Psoas muscle (tissue), 8 donors: ENCODE measurements around the gene EIF4EBP2. TPM values are rescaled to one million over a fixed set of nuclear protein-coding genes. Genes with fewer than 3 reads are reported as not detected.

ENCODE experiments used
- ATAC-seq, 4 donors: fragments of 200-7000 bp; cut with Tn5 transposase; one replicate each; pipeline ENCODE4 v1.9.1; 2020; ENCODE audit warnings: moderate library complexity in 3 of 4, mild to moderate bottlenecking in 2 of 4
- DNase-seq, 2 donors: peaks; one replicate each; pipeline ENCODE4 v3.0.0-alpha.2; 2020
- H3K27ac ChIP-seq: fragments of 200-600 bp; one replicate; pipeline ENCODE4 v1.8.0; 2022
- H3K27me3 ChIP-seq, 3 donors: fragments of 200-600 bp in 1 of 3; one replicate each; pipeline versions ENCODE4 v1.6.1 to v1.8.0; 2013 to 2022; ENCODE audit warnings: low read length in 2 of 3, mild to moderate bottlenecking in 2 of 3, moderate library complexity in 1 of 3; ENCODE audit not compliant: insufficient read depth in 3 of 3
- H3K36me3 ChIP-seq, 2 donors: fragments of 200-600 bp in 1 of 2; one replicate each; pipeline versions ENCODE4 v1.6.1 to v1.8.0; 2013 to 2022; ENCODE audit warnings: low read depth in 1 of 2, mild to moderate bottlenecking in 1 of 2, moderate library complexity in 1 of 2; ENCODE audit not compliant: insufficient read depth in 1 of 2
- H3K4me1 ChIP-seq: fragments of 200-600 bp; one replicate; pipeline ENCODE4 v1.8.0; 2022
- H3K4me3 ChIP-seq: fragments of 200-600 bp; one replicate; pipeline ENCODE4 v1.8.0; 2022; ENCODE audit warnings: mild to moderate bottlenecking
- H3K9me3 ChIP-seq: fragments of 200-600 bp; one replicate; pipeline ENCODE4 v1.8.0; 2022
- CTCF ChIP-seq: fragments of 200-600 bp; IDR thresholded peaks from one replicate; pipeline ENCODE4 v1.8.0; 2022; ENCODE audit warnings: antibody characterized with exemption
- whole genome bisulfite sequencing, 3 donors: extraction: QIAGEN DNeasy Blood & Tissue Kit; methylation state at CpG; one replicate each; pipeline versions ENCODE4 v1.1.6 to v1.1.7; 2013; 5-methylcytosine and 5-hydroxymethylcytosine counted together
- intact Hi-C, 2 donors: fragments of 100-400 bp; cut with DNase I; formaldehyde crosslinking; loops; one replicate each; pipeline versions ENCODE4 v1.11.0 to v1.14.2; 2022
- polyA plus RNA-seq, 3 donors: library from polyadenylated mRNA; stranded (reverse); fragments of 200-250 nt; gene quantifications; one replicate each; pipeline ENCODE4 v1.2.3, GENCODE V29; 2013
- total RNA-seq, 4 donors: library from RNA; stranded (reverse); fragmentation: NEBNext Ultra II Directional in 2 of 4; extraction: Animal tissue kit (Norgen Biotek cat#: 25700) in 2 of 4; gene quantifications; one replicate each; pipeline versions ENCODE4 v1.2.1 to v1.2.4, GENCODE V29; 2021 to 2023
- donor health status: healthy with polysubstance abuse.
- donor health status: DM: no; HTN: no; CAD: no; lungs with moderate emphysema.
- donor health status: Bipolar disorder and iron deficiency.
- donor health status: healthy.
- donor health status: DM: yes; HTN: yes; CAD: no.
- donor health status: DM: no; HTN: no; CAD: no.
- donor health status: DM: no; HTN: no; CAD: no.
- donor health status: DM: yes; HTN: yes; CAD: no.

Gene EIF4EBP2
- total and polyA plus RNA-seq, 7 donors = 13.0 to 76.6 (median 49.5) TPM

- DNase-seq = peak; percentile 86 to 91
- WGBS, 3 donors = 4 to 10% (median 9%) methylated on average over 25 to 62 of the region's 62 CpGs
- ATAC-seq = peak; percentile 82 to 91 (median 86)
- TF ChIP-seq CTCF = peak; percentile 8
- no peaks in the 10 kb centered on the region for H3K4me1 ChIP-seq
- no peaks in the 10 kb centered on the region for H3K9me3 ChIP-seq
- peak overlapping the region; percentile 71 for H3K27ac ChIP-seq
- intact Hi-C loops = no loop called here
- peak overlapping the region; percentile 63 for H3K4me3 ChIP-seq
- no peaks in the 10 kb centered on the region for H3K36me3 ChIP-seq
- H3K27me3 ChIP-seq = no peaks in the 10 kb centered on the region
Observed at GRCh38 chr10:70458329-70459060, 54.5 kb downstream of the EIF4EBP2 start.

GRCh38 chr10:70459061-70459773, 55.3 kb downstream of the EIF4EBP2 start:
- H3K9me3 ChIP-seq = no peaks in the 10 kb centered on the region
- intact Hi-C loops = no loop called here
- DNase-seq (no peak), ATAC-seq (peak in 3 of 4 donors; percentile 2 to 15 (median 2))
- 26 to 36% (median 26%) methylated on average over 19 of the region's 19 CpGs for WGBS, 3 donors
- no peaks in the 10 kb centered on the region for H3K36me3 ChIP-seq
- no peak for TF ChIP-seq CTCF
- H3K27ac ChIP-seq = peak overlapping the region; percentile 71
- H3K27me3 ChIP-seq = no peaks in the 10 kb centered on the region
- H3K4me3 ChIP-seq = peak overlapping the region; percentile 63
- no peaks in the 10 kb centered on the region for H3K4me1 ChIP-seq

- WGBS, 3 donors = 80 to 88% (median 83%) methylated on average over 29 of the region's 29 CpGs
- DNase-seq (no peak), ATAC-seq (no peak)
- Histone ChIP-seq H3K36me3 (no peaks in the 10 kb centered on the region), H3K4me3 (no peak overlapping the region), H3K9me3 (no peaks in the 10 kb centered on the region), H3K27me3 (no peaks in the 10 kb centered on the region), H3K27ac (no peak overlapping the region), H3K4me1 (no peaks in the 10 kb centered on the region)
- TF ChIP-seq CTCF = no peak
- intact Hi-C loops = loop anchor here in 1 of 2 donors (2.0 to 5.0 kb wide), 2 partner anchors 81 to 297 kb away; no protein-coding TSS in a partner anchor
Observed at GRCh38 chr10:70459774-70460490, 56.0 kb downstream of the EIF4EBP2 start.

GRCh38 chr10:70461397-70462348, 57.7 kb downstream of the EIF4EBP2 start:
- WGBS, 3 donors = 35 to 41% (median 40%) methylated on average over 13 of the region's 13 CpGs

More at GRCh38 chr10:70461397-70462348, 57.7 kb downstream of the EIF4EBP2 start:
- DNase-seq (peak; percentile 49 to 77), ATAC-seq (peak; percentile 65 to 74 (median 69))
- H3K4me3 ChIP-seq = no peak overlapping the region
- no peaks in the 10 kb centered on the region for H3K4me1 ChIP-seq
- H3K27ac ChIP-seq = no peak overlapping the region
- TF ChIP-seq CTCF = peak; percentile 90
- H3K36me3 ChIP-seq = no peaks in the 10 kb centered on the region
- no peaks in the 10 kb centered on the region for H3K9me3 ChIP-seq
- intact Hi-C loops = loop anchor here (1.0 to 5.0 kb wide), 4 partner anchors 79 to 298 kb away; no protein-coding TSS in a partner anchor
- H3K27me3 ChIP-seq = no peaks in the 10 kb centered on the region
